ENCODE measurements around the gene MPHOSPH9. TPM values are rescaled to one million over a fixed set of nuclear protein-coding genes. Genes with fewer than 3 reads are reported as not detected.

Gene MPHOSPH9
- total RNA-seq, 1 donor = 68.9 TPM

GRCh38 chr12:123153906-123154305 is 79.0 kb downstream of the MPHOSPH9 start:
- DNase-seq (ENCODE audit: low read depth) = no peak
- TF ChIP-seq CTCF (IDR thresholded peaks at IDR 0.05; ENCODE audit: insufficient read depth, low read length) = no peak

GRCh38 chr12:123152833-123153232 is 80.1 kb downstream of the MPHOSPH9 start:
- DNase-seq (ENCODE audit: low read depth) = no peak
- TF ChIP-seq CTCF (IDR thresholded peaks at IDR 0.05; ENCODE audit: insufficient read depth, low read length) = no peak
- no peak overlapping the region for H3K4me3 ChIP-seq (ENCODE audit: low read depth, low read length)

More at GRCh38 chr12:123153906-123154305, 79.0 kb downstream of the MPHOSPH9 start:
- H3K4me3 ChIP-seq (ENCODE audit: low read depth, low read length) = no peak overlapping the region

- peak overlapping the region; percentile 65 for H3K4me3 ChIP-seq (ENCODE audit: low read depth, low read length)
- peak; percentile 21 for DNase-seq (ENCODE audit: low read depth)
- no peak for TF ChIP-seq CTCF (IDR thresholded peaks at IDR 0.05; ENCODE audit: insufficient read depth, low read length)
Measured at GRCh38 chr12:123151457-123152454, 81.2 kb downstream of the MPHOSPH9 start.

- peak within 1 kb of the TSS; percentile 68 for H3K4me3 ChIP-seq (ENCODE audit: low read depth, low read length)
- peak; percentile 38 for DNase-seq (ENCODE audit: low read depth)
- TF ChIP-seq CTCF (IDR thresholded peaks at IDR 0.05; ENCODE audit: insufficient read depth, low read length) = peak; percentile 7
Measured at GRCh38 chr12:123150744-123151456, 82.0 kb downstream of the MPHOSPH9 start, which contains the start of gene PITPNM2. TSS of gene PITPNM2 (minus strand) at chr12:123151090. CDS start at chr12:123034590, 116,500 bp downstream.

GRCh38 chr12:123150275-123150743 is 82.6 kb downstream of the MPHOSPH9 start:
- no peak for TF ChIP-seq CTCF (IDR thresholded peaks at IDR 0.05; ENCODE audit: insufficient read depth, low read length)
- peak overlapping the region; percentile 68 for H3K4me3 ChIP-seq (ENCODE audit: low read depth, low read length)
- no peak for DNase-seq (ENCODE audit: low read depth)

DNA sequence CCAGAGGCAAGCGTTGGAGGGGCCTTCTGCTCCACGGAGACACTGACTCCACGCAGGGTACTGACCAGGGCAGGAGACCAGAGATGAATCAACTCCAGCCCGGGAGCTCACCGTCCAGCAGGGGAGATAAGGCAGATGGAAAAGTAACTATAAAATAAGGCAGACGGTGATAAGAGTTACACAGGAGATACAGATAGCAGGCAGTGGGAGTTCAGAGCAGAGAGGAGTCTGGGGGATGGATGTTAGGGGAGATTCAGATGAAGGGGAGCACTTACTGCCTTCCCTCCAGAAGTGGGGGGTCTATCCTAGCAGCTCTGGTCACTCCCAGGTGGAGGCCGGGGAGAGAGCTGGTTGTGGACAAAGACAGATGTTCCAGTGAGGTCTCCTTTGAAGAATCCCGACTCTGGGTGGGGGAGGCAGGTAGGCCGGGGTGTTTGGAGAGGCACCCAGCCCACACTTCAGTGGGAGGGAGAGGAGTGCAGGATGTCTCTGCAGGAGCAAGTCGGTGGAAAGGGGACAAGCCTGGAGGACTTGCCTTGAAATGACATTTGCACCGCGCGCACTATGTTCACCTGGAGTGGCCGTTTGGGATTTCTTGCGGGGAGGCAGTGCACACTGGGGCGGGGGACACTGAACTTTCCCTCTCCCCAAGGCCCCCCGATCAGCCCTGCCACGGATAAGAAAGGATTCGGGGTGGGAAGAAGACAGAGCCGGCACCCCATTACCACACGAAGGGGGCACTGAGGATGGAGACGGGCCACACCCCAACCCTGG is 83.3 kb downstream of the MPHOSPH9 start:
- TF ChIP-seq CTCF (IDR thresholded peaks at IDR 0.05; ENCODE audit: insufficient read depth, low read length) = no peak
- H3K4me3 ChIP-seq (ENCODE audit: low read depth, low read length) = peak overlapping the region; percentile 68
- no peak for DNase-seq (ENCODE audit: low read depth)

All from fibroblast of the aortic adventitia (primary cell).